ENCODE results near the gene SRCIN1. TPM values are rescaled to one million over a fixed set of nuclear protein-coding genes. Genes with fewer than 3 reads are reported as not detected.

SRCIN1 gene
- total RNA-seq, 2 donors from 2014 or later = 11.2 to 19.8 TPM

DNA sequence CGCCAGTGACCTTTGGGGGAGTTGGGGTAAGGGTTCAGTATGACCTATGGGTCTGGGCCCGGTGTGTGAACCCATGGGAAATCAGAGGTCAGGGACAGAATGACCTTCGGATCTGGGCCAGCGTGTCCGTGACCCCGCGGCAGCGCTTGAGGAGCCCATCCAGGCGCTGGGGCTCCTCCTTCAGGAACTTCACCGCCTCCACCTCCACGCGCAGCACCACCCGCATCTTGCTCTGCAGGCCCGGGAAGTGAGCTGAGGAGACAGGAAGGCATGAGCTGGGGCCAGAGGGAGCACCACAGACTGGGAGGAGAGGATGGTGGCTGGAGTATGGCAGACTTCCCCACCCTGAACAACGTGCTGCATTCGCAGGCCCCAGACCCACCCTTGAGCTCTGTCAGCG lies 53.4 kb downstream of the SRCIN1 start:
- H3K4me1 ChIP-seq = peaks cover 3% of the 10 kb centered on the region
- ATAC-seq (no peak), DNase-seq (no peak)
- H3K4me3 ChIP-seq = no peak overlapping the region
- TF ChIP-seq POLR2A (IDR thresholded peaks at IDR 0.05) (no peak), CTCF (IDR thresholded peaks at IDR 0.05) (no peak)
- H3K36me3 ChIP-seq (replicated peaks in 1 of 2; ENCODE audit: insufficient read depth in 1 of 2, low read depth in 2 of 2) = no peaks in the 10 kb centered on the region
- no peaks in the 10 kb centered on the region for H3K27me3 ChIP-seq
- 83 to 89% methylated on average over 14 to 17 of the region's 17 CpGs for WGBS, 2 donors
- H3K27ac ChIP-seq = no peak overlapping the region
- H3K9me3 ChIP-seq = no peaks in the 10 kb centered on the region
- intact Hi-C loops (cut with DNase I) = no loop called here

DNA sequence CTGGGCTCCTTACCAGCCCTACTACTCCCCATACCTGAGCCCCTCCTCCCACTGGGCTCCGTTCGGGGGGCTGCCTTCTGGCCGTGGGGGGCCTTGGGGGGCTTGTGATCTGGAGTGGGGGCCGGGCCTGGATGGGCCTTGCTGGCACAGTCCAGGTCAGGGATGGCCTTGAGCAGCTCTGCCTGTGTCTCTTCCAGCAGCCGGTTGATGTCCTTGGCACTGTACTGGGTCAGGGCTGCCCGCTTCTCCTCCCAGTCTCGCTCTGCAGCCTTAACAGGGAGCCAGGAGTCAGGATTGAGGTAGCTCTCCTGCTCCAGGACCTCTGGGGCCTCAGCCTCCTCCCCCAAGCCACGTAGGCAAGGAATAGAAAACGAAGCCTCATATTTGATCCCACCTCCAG lies 54.6 kb downstream of the SRCIN1 start:
- no peak overlapping the region for H3K4me3 ChIP-seq
- no peaks in the 10 kb centered on the region for H3K4me1 ChIP-seq
- DNase-seq (no peak), ATAC-seq (no peak)
- no peak overlapping the region for H3K27ac ChIP-seq
- H3K36me3 ChIP-seq (replicated peaks in 1 of 2; ENCODE audit: insufficient read depth in 1 of 2, low read depth in 2 of 2) = no peaks in the 10 kb centered on the region
- no peak for TF ChIP-seq POLR2A (IDR thresholded peaks at IDR 0.05)
- no peak for TF ChIP-seq CTCF (IDR thresholded peaks at IDR 0.05)
- no peaks in the 10 kb centered on the region for H3K27me3 ChIP-seq
- intact Hi-C loops (cut with DNase I) = no loop called here
- no peaks in the 10 kb centered on the region for H3K9me3 ChIP-seq
- 75 to 82% methylated on average over 6 to 8 of the region's 9 CpGs for WGBS, 2 donors

- H3K36me3 ChIP-seq (replicated peaks in 1 of 2; ENCODE audit: insufficient read depth in 1 of 2, low read depth in 2 of 2) = no peaks in the 10 kb centered on the region
- TF ChIP-seq CTCF (IDR thresholded peaks at IDR 0.05) (no peak), POLR2A (IDR thresholded peaks at IDR 0.05) (no peak)
- no peak overlapping the region for H3K4me3 ChIP-seq
- ATAC-seq = peak; percentile 36
- peak; percentile 36 to 80 (median 44) for DNase-seq
- H3K9me3 ChIP-seq = no peaks in the 10 kb centered on the region
- H3K4me1 ChIP-seq = no peaks in the 10 kb centered on the region
- no peaks in the 10 kb centered on the region for H3K27me3 ChIP-seq
- 35 to 80% methylated on average over 1 to 8 of the region's 8 CpGs for WGBS, 2 donors
- no peak overlapping the region for H3K27ac ChIP-seq
- intact Hi-C loops (cut with DNase I) = no loop called here
Measured at GRCh38 chr17:38550661-38551060, 55.1 kb downstream of the SRCIN1 start.

GRCh38 chr17:38549285-38549684 lies 56.5 kb downstream of the SRCIN1 start:
- TF ChIP-seq POLR2A (IDR thresholded peaks at IDR 0.05) (no peak), CTCF (IDR thresholded peaks at IDR 0.05) (no peak)
- intact Hi-C loops (cut with DNase I) = no loop called here
- Histone ChIP-seq H3K27ac (no peak overlapping the region), H3K4me3 (no peak overlapping the region), H3K36me3 (replicated peaks in 1 of 2; ENCODE audit: insufficient read depth in 1 of 2, low read depth in 2 of 2) (no peaks in the 10 kb centered on the region), H3K9me3 (no peaks in the 10 kb centered on the region), H3K27me3 (no peaks in the 10 kb centered on the region), H3K4me1 (no peaks in the 10 kb centered on the region)
- 66 to 77% methylated on average over 2 to 4 of the region's 4 CpGs for WGBS, 2 donors
- DNase-seq (no peak), ATAC-seq (no peak)

DNA sequence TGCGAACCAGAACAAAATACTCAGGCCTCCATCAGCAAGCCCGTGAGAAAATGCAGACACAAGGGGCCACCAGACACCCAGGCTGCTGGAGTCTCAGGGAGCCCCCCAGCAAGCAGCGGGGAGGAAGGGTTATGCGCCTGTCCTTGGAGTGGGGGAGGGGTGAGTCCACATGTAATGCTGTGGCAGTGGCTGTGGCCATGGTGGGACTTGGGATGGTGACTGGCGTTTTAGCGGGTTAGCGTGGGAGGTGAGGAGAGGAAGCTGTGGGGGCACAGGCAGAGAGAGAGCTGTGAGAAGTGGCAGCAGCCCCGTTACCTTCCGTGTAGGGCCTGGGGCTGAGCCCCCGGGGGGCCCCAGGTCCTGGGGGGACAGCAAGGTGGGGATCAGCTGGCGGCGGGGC lies 58.3 kb downstream of the SRCIN1 start:
- H3K36me3 ChIP-seq (replicated peaks in 1 of 2; ENCODE audit: insufficient read depth in 1 of 2, low read depth in 2 of 2) = no peaks in the 10 kb centered on the region
- no peak overlapping the region for H3K4me3 ChIP-seq
- 77 to 91% methylated on average over 11 to 12 of the region's 12 CpGs for WGBS, 2 donors
- no peak for DNase-seq
- no peak overlapping the region for H3K27ac ChIP-seq
- no peak for TF ChIP-seq CTCF (IDR thresholded peaks at IDR 0.05)
- TF ChIP-seq POLR2A (IDR thresholded peaks at IDR 0.05) = no peak
- no peaks in the 10 kb centered on the region for H3K9me3 ChIP-seq
- no peaks in the 10 kb centered on the region for H3K27me3 ChIP-seq
- no peak for ATAC-seq
- no peaks in the 10 kb centered on the region for H3K4me1 ChIP-seq
- intact Hi-C loops (cut with DNase I) = no loop called here
